ENCODE results near the gene EME1.

EME1 gene

DNA sequence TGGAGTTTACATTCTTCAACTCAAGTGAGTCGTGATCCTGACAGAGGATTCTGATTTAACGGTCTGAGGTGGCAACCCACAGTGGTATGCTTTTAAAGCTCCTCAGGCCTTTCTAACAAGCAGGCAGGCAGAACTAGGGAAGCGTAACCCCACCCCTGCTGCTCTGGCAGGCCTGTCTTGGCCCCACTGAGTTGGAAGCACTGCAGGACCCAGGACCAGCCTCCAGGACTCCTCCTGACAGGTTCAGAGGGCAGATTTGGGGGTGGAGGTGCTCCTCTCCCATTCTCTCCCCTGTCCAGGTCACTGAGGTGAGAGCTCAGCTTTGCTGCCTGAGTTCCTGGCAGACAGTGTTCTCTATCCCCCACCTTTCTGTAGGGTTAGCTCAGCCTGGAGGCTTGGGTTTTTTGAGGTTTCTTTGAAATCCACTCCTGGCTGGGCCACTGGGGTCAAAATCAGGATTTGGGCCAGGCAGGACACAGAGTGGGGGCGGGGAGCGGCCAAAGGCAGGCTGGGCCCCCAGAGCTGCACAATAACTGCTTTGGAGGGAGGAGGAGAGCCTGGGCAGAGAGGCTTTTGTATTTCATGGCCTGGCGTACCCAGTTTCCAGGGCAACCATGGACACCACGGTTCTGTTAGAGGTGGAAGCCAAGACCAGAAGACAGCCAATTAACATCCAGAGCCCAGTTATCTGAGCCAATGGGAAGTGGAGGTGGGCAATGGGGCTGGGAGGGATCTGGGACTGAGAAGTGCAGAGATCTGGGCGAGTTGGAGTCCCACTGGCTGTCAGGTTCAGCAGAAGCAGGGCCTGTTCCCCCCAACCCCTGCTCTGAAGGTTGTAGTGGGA lies 9.6 kb upstream of the EME1 start:
- H3K4me3 ChIP-seq (replicated peaks; ENCODE audit: low read depth, low read length), result no peak overlapping the region
- no peak for DNase-seq (ENCODE audit: extremely low read depth, low read depth)
- TF ChIP-seq, protein P1, sequence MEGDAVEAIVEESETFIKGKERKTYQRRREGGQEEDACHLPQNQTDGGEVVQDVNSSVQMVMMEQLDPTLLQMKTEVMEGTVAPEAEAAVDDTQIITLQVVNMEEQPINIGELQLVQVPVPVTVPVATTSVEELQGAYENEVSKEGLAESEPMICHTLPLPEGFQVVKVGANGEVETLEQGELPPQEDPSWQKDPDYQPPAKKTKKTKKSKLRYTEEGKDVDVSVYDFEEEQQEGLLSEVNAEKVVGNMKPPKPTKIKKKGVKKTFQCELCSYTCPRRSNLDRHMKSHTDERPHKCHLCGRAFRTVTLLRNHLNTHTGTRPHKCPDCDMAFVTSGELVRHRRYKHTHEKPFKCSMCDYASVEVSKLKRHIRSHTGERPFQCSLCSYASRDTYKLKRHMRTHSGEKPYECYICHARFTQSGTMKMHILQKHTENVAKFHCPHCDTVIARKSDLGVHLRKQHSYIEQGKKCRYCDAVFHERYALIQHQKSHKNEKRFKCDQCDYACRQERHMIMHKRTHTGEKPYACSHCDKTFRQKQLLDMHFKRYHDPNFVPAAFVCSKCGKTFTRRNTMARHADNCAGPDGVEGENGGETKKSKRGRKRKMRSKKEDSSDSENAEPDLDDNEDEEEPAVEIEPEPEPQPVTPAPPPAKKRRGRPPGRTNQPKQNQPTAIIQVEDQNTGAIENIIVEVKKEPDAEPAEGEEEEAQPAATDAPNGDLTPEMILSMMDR (IDR thresholded peaks at IDR 0.05; ENCODE audit: low read depth, low read length, missing control alignments), result no peak

DNA sequence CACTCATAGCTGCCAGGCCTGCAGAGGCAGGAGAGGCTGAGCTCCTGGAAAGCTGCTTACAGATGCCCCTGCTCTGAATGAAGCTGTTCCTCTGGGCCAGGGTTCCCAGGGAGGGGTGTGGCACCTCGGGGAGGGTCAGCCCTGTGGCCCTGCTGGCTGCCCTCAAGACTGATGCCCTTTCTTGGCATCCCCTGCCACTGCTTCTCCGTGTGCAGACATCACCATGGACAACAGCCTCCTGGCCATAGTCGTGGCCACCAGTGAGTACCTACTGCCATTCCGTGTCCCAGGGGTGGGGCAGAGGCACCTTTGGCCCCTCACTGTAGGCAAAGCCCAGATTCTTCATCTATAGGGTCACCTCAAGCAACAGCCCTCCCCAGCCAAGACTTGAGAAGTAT lies 9.0 kb upstream of the EME1 start:
- TF ChIP-seq, protein P1 (IDR thresholded peaks at IDR 0.05; ENCODE audit: low read depth, low read length, missing control alignments), result no peak
- DNase-seq (ENCODE audit: extremely low read depth, low read depth), result no peak

DNA sequence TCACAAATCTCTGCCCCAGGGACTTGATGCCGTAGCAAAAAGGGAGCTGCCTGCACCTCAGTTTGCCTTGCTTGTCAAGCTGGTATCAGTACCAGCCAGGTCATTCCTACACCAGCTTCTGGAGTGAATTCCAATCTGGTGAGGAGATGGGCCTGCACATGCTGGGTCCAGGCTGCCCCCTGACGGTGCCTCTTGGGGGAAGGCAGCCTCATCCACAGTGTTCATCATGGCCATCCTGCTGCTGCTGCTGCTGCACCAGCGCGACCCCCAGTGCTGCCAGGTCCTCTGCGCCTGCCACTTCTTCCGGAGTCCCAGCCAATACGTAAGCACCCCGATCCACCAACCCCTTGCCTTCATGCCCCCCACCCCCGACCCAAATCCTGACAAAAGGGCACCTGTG lies 8.3 kb upstream of the EME1 start:
- H3K4me3 ChIP-seq (replicated peaks; ENCODE audit: low read depth, low read length), result no peak overlapping the region
- no peak for DNase-seq (ENCODE audit: extremely low read depth, low read depth)
- TF ChIP-seq, protein P1 (IDR thresholded peaks at IDR 0.05; ENCODE audit: low read depth, low read length, missing control alignments), result peak; percentile 16

More for the DNA sequence above, 9.0 kb upstream of the EME1 start:
- no peak overlapping the region for H3K4me3 ChIP-seq (replicated peaks; ENCODE audit: low read depth, low read length)

DNA sequence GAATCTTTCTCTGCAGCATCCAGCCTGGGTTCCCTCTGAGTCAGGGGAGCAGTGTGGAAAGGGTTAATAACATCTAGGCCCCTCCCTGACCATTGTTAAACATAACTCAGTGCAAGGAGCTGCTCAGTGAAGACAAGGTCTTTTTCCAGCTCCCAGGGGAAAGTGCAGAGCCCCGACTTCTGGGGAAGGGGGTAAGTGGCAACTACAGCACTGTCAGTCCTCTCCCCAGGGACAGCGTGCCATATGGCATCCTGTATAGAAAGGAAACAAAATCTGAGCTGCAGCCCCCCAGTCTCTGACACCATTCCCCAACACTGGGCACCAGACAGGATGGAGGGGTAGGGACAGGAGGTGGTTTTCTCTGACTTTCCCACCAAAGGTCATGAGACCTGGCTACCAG lies 7.9 kb upstream of the EME1 start:
- no peak overlapping the region for H3K4me3 ChIP-seq (replicated peaks; ENCODE audit: low read depth, low read length)
- TF ChIP-seq, protein P1 (IDR thresholded peaks at IDR 0.05; ENCODE audit: low read depth, low read length, missing control alignments), result no peak
- no peak for DNase-seq (ENCODE audit: extremely low read depth, low read depth)

DNA sequence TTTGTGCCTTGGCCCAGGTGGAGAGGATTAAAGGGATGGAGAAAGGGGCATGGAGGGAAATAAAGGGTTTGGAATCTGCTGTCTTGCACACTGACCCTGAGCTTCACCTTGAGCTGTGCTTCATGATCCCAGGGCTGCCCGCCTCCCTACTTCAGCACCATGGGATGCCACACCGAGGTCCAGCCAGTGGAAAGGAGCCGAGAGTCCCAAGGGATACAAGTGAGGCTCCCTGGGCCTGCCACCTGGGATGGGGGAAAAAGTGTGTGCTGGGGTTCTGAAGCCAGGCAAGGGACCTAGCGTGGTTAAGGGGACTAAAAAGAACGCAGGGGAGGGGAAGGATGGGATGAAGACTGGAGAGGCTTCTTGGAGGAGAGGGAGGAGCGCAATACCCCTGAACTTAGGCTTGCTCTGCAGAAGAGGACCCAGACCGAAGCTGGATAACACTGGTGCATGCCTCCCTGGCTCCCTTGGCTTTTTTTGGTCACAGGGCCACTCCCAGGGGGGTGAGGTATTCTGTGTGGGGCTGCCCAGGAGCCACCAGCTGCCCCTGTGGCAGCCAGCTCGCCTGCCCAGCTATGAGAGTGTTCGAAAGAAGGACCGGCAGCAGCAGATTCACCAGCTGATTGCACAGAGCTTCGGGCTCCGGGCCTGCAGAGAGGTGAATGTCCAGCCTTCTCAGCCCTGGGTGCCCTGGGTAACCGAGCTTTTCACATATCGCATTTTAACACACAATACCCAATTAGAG lies 7.2 kb upstream of the EME1 start:
- TF ChIP-seq, protein P1 (IDR thresholded peaks at IDR 0.05; ENCODE audit: low read depth, low read length, missing control alignments), result no peak
- DNase-seq (ENCODE audit: extremely low read depth, low read depth), result no peak
- H3K4me3 ChIP-seq (replicated peaks; ENCODE audit: low read depth, low read length), result no peak overlapping the region

DNA sequence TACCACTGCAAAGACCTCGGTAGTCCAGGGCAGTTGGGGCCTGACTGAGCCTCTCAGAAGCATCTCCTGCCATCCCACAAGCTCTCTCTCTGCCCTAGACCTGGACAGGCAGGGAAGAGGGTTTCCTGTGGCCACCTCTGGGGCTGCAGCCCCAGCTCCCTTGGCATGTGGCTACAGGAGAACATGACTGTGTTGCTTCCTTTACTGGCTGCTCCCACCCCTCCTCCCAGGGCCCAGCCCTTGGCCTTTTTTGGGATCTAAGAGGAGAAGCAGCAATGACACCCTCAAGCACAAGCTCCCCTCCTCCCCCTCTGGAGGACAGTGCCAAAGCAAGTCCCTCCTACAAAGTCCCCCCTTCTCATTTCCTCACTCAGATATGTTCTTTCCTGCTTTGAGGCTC lies 5.6 kb upstream of the EME1 start:
- TF ChIP-seq, protein P1 (IDR thresholded peaks at IDR 0.05; ENCODE audit: low read depth, low read length, missing control alignments), result no peak

More for the DNA sequence above, 5.6 kb upstream of the EME1 start:
- H3K4me3 ChIP-seq (replicated peaks; ENCODE audit: low read depth, low read length), result no peak overlapping the region
- no peak for DNase-seq (ENCODE audit: extremely low read depth, low read depth)

All from HFF-Myc (cell line).